ENCODE data around the gene PNMA8C.
"Not testable (repeated sequence)": the region's sequence is repeated elsewhere in the genome, so short reads cannot be mapped to it uniquely, and the experiment has no call there.

Gene PNMA8C

DNA sequence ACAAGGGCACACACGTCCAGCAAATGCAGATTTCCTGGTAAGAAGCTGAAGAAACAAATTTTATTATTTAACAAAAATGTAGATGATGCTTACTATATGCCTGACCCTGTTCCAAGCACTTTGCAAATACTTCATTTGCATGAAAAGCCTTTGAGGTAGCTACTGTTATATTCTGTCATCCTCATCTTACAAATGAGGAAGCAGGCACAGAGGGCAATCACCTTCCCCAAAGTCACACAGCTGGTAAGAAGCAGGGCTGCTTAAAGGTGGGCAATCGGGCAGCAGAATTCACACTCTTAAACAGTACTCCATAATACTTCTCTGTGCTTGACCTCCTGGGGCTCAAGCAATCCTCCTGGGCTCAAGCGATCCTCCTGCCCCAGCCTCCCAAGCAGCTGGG, 18.3 kb upstream of the PNMA8C start:
- no peak for DNase-seq

DNA sequence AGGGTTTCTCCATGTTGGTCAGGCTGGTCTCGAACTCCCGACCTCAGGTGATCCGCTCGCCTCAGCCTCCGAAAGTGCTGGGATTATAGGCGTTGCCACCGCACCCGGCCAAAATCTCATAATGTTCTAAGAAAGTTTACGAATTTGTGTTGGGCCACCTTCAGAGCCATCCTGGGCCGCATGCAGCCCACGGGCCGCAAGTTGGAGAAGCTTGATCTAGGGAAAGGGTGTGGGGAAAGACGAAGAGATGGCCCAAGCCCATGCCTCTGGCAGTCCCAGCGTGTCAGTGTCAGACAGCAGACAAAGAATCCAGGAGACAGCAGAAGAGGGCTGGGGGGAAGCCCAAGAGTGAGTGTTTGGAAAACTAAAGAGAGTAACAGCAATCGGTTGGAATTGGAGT, 17.3 kb upstream of the PNMA8C start:
- no peak for DNase-seq

DNA sequence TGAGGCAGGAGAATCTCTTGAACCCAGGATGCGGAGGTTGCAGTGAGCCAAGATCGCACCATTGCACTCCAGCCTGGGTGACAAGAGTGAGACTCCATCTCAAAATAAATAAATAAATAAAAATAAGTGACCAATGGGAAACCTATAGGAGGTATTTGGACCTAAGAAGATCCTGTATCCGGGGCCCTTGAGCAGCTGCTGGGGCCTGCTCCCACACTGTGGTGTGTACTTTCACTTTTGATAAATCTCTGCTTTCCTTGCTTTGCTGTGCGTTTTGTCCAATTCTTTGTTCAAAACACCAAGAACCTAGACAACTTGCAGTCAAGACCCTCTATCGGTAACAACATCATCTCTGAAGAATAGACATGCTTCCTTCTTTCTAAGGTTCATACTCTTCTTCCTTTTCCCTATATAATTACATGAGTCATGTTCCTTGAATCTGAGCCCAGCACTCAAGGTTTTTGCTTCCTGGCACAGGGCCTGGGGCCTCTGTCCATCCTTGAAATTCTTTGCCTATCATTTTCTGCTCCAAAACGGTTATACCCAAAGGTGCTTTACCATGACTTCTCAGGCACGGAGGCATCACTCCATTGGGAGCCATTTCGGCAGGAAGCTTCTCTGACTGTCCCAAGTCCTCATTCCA, 14.2 kb upstream of the PNMA8C start:
- no peak for DNase-seq

DNA sequence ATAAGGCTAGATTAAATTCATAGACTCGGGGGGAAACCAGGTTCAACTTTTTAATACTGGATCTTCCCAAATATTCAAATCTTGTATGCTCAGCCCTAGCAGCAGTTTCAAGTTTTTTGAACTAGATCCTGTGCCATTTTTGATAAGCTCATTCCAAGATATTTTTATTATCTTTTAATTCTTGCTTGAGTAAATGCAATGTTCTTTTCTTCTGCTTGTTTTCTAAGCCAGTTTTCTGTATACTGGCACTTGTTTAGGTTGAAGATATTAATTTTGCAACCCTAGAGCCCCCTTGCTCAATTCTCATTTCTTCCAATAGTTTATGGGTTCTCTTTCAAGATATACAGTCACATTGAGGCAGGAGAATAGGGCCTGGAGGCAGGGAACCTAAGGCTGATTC, 13.1 kb upstream of the PNMA8C start:
- no peak for DNase-seq

DNA sequence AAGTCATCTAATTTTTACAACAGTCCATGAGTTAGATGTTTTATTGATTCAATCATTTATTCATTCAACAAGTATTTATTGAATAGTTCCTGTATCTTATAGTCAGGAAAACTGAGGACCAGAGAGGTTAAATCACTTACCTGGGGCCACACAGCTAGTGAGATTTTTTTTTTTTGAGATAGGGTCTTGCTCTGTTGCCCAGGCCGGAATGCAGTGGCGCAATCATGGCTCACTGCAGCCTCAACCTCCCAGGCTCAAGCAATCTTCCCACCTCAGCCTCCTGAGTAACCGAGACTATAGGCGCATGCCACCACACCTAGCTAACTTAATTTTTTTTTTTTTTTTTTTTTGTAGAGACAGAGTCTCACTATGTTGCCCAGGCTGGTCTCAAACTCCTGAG, 7.0 kb upstream of the PNMA8C start:
- not testable (repeated sequence) for DNase-seq

DNA sequence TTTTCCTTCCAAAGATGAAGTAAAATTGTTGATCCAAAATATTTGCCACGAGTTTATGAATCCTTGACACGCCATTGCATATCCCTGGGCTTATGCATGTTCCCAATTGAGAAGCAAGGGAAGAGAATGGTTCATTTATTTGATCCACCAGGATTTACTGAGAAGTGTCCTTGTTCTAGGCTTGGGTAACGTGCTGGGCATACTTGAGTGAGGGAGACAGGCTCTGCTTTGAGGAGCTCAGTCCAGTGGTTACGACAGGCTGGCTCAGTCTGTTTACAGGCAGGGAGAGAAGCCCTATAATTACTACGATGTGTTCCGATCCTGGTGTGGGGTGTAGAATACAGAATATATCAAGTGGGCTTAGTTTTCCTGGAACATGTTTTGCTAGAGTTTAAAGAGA, 6.3 kb upstream of the PNMA8C start:
- no peak for DNase-seq

DNA sequence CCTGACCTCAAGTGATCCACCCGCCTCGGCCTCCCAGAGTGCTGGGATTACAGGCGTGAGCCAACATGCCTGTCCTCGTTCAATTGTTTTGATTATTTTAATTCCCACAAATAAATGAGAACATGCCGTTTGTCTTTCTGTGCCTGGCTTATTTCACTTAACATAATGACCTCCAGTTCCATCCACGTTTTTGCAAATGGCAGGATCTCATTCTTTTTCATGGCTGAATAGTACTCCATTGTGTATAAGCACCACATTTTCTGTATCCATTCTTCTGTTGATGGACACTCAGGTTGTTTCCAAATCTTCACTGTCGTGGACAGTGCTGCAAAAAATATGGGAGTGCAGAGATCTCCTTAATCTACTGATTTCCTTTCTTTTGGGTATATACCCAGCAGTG, 4.7 kb upstream of the PNMA8C start:
- not testable (repeated sequence) for DNase-seq

DNA sequence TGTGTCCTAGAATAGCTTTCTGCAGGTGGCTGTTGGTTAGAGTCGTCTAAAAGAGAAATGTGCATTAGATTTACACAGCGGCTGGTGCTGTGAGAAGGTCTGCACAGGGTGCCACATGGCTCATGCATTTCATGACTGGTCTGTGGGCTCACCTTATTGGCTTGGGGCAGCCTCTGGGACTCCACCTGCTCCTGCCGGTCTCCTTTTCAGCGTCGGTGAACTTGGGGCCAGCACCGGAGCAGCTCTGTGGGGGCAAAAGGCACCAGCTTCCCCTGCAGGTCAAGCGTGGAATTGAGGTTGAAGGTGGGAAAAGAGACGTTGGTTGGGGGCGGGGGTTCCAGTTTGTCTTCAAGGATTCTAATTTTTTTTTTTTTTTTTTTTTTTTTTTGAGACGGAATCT, 3.1 kb upstream of the PNMA8C start:
- no peak for DNase-seq

DNA sequence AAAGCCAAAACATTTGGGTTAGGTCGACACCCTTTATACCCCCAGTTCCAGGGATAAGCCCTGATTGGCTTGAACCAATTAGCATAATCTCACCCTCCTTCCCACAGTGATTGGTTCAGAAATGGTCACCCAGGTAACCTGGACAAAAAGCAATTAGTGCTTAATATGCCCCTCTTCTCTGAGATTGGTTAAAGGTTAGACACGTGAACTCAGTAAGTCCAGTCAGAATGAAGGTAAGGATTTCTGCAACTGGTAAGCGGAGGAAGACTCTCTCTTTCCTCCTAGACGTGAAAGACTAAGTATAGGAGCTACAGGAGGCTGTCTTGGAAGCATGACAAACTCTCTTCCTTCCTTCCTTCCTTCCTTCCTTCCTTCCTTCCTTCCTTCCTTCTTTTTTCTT, 1.3 kb upstream of the PNMA8C start:
- DNase-seq, result no peak

DNA sequence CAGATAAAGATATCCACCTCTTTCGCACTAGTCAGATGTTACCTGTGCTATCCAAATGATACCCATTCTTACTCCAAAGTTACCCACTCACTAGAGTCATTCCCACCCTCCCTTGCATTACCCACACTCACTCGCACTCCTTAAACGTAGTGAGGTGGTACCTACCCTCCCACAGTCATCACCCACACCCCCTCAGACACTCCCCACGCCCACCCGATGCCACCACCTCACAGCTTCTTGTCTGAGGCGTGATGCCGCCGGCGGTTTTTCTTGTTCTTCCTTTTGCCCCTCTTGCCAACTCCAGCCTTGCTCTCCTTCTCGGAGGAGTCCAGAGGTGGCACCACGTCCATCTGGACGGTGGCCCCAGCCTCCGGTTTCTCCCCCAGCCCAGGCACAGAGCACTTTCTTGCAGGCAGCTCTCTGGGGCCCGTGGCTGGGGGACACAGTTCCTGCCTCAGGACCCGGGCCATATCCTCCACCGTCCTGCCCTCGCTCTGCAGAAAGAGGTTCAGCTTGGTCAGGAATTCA, 1.2 kb downstream of the PNMA8C start:
- no peak for DNase-seq

DNA sequence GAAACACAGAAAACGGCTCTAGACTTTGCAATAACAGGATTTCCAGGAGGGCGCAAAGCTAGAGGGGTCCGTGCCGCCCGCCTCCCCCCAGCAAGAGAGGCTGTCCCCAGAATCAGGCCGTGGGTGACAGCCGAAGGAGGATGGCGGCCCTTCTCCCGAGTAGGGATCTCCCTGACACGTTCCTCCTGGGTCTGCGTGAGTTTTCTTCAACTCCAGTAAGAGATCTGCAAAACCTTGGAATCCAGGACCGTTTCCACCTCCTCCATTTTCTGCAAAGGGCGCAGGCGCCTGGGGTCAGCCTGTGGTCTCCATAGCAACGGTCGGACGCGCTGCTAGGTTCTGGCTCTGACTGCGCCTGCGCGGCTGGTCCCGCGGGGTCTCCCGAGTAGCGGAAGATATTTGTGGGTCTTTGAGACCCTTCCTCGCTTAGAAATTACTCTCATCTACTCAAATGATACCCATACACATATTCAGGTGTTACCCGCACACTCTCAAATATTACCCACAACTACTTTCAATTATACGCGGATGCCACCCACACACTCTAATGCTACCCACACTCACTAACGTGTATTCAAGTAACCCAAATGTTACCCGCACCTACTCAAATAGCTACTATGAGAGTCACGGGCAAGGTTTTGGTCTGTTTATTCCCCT, 2.1 kb downstream of the PNMA8C start:
- peak; percentile 29 for DNase-seq

DNA sequence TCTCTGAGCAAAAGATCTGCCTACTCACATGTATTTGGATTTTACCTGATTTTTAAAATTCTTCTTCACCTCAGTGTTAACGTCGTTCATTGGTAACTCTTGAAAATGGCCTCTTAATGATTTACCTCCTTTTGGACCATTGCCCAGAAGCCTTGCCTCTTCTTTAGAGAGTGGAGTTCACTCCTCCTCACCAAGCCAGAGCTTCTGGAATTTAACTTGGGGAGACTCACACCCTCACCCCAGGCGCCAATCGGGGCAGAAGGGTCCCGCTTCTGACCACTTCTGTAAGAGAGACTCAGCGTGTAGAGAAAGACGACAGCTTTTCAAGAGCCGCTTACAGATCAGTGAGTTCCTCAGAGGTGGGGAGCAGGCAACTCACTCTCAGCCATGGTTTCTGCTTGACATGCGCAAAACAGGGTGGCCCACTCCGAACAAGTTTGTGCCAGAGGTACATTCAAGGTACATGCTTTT, 2.7 kb downstream of the PNMA8C start:
- DNase-seq, result no peak

DNA sequence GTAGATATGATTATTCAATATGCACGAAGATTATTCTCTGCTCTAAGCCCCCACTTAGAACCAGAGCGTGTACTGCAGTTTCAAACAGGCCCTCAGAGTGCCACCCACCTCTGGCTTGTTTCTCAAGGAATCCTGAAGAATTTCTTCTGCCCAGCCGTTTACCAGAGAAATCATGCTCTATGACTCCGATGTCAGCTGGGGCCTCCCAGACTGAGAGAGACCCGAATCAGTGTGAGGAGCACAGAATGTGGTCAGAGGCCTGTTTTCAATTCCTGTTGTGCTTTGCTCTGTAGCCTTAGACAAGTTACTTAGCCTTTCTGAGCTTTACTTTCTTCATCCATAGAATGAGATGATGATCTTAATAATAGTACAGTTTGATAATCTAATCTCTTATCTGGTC, 5.5 kb downstream of the PNMA8C start:
- DNase-seq, result no peak

DNA sequence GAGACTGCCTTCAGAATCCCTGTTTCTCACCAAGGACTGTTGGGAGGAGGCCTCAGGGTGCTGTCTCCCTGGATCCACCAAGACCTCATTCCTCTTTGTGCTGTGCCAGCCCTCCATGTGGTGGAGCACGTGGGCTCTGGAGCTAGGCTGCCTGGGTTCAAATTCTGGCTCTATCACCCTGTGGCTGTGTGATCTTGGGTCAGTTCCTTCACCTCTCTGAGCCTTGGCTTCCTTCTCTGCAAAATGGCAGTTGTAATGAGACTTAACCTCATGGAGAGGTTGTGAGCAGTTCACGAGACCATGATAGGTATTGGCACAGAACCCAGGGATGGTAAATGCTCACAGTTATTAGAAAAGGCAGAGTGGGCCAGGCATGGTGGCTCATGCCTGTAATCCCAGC, 6.4 kb downstream of the PNMA8C start:
- no peak for DNase-seq

DNA sequence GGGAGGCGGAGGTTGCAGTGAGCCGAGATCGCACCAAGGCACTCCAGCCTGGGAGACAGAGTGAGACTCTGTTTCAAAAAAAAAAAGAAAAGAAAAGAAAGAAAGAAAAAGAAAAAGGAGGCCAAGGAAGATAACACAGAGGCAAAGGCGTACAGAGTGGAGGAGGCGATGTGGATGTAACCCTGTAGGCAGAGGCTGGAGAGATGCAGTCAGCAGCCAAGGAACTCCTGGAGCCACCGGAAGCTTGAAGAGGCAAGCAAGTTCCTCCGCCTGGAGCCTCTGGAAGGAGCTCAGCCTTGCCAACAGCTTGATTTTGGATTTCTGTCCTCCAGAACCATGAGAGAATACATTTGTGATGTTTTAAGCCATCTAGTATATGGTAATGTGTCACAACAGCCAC, 8.7 kb downstream of the PNMA8C start:
- no peak for DNase-seq

DNA sequence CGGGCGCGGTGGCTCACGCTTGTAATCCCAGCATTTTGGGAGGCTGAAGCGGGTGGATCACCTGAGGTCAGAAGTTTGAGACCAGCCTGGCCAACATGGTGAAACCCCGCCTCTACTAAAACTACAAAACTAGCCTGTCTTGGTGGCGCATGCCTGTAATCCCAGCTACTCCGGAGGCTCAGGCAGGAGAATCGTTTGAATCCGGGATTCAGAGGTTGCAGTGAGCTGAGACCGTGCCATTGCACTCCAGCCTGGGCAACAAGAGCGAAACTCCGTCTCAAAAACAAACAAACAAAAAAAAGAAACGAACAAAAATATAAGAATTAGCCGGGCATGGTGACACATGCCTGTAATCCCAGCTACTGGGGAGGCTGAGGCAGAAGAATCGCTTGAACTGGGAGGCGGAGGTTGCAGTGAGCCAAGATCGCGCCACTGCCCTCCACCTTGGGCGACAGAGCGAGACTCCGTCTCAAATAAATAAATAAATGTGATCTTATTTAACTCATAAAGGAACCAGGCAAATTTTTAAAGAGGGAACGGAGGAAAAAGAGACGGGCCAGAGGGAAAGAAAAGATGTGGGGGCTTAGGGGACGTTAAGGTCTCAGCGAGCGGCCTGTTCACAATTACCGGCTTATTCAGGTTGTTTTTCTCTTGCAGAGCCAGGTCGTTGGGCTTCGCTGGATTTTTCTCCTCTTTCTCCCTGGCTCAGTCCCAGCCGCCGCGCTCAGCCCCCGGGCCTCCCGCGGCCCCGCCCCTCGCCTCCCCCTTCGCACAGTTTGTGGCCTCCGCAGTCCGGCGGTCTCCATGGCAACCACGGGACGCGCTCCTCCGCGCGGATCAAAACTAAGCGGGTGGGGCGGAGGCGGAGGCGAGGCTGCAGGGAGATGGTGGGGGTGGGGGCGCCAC, 12.7 kb downstream of the PNMA8C start:
- DNase-seq, result peak; percentile 45

DNA sequence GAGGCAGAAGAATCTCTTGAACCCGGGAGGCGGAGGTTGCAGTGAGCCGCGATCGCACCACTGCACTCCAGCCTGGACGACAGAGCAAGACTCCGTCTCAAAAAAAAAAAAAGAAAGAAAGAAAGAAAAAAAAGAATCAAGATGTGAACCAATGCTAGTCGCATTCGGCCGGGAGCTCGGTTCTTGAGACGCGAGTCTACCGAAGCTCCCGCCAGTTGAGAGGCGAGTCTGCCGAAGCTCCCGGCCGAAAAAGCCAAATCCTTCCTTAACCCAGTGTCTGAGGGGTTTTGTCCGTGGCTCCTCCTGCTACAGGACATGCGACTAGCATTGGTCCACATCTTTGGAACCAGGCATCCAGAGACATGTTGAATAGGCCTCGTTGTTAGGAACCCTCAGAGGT, 13.8 kb downstream of the PNMA8C start:
- DNase-seq, result not testable (repeated sequence)

DNA sequence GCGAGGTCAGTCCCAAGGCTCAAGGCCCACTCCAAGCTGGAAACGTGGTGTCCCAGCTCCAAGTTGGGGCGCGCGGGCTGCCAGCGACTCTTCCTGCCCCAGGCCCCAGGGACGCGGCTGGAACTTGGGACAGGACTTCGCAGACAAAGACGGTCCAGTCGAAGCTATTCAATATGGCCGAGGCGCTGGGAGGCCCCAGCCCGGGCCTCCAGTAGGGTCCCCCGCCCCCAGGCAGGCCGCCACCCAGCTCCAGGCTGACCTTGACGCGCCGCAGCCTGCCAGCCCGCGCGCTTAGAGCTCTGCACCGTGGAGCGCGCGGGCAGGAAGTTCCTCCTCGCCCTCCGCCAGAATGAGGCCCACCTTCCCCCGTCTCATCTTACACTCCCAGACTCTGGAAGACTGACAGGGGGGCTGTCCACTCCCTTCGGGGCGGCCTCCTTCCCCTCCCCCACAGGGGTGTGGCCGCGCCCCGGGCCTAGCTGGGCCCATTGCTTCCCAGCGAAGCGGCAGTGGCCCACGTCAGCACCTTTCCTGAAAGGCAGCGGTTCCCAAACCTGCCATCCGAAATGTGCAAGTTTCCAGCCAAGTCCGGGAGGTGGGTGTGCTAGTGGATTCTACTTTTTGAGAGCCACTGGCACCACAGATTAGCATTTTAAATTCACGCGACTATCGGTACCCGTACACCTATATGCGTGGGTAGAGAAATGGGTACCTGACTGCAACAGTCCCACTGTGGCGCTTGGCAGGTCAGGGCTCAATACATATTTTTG, 15.3 kb downstream of the PNMA8C start, which contains the start of gene CCDC8:
Gene CCDC8, minus strand, starts transcription at position 303 of the 770 bp plus-strand sequence. CDS start 754 bp downstream, outside the sequence.
- DNase-seq, result no peak

DNA sequence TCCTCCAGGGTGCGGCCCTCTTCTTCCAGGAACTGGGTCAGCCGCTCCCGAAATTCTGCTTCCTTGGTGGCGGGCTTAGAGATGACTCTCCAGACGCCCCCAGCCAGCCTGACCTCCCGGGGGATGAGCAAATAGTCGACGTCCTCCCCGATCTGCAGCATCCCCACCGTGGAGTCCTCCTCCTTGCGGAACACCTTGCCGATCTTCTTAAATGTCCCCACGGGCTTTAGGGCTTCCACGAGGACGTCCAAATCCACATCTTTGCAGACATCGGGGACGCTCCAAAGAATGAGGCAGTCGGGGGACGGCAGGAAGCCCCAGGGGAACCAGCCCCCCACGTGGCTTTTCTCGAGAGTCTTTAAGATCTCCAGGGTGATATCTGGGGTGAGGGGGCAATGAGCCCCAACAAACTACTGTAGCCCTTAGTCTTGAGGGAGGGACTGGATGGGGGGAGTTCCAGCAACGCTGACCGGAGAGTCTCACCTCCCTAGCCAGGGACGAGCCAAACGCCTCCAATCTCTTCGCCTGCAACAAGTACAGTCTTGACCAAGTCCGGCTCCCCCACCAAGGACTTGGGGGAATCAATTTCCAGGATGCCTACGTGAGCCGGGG, 16.0 kb downstream of the PNMA8C start:
- no peak for DNase-seq

DNA sequence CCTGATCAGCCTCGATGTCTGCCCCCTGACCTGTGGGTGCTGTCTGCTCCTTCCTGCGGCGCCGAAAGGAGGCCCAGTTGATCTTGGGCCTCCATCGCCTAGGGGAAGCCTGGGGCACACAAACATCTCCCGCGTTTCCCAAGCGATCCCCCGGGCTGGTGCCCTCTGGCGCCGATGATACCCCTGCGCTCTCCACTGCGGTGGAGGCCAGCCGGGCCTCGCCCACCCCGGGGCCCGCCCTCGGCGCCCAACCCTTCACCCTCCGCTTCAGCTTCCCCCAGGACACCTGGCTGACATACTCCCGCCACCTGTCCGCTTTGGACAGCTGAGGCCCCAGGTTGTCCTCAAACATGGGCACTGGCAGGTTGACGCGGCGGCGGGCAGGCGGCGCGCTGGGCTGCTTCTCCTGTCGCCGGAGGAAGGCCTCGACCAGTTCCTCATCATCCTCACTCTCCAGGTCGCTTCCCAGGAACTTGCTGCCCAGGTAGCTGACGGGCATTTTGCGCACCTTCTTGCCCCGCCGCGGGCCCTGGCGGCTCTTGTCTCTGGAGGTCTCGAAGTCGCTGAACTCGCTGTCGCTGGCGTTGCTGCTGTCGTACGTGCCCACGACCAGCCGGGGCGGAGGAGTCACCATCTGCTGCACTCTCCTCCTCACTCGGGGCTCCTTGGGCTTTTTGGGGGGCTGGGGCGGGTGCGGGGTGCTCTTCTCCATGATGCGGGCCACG, 16.6 kb downstream of the PNMA8C start:
- DNase-seq, result no peak

Data from activated CD8-positive, alpha-beta memory T cell treated with anti-CD3 and anti-CD28 coated beads, Interleukin-2, amount 50 U/mL, for 4 hours (primary cell).